Ishikawa (cell line): Measurements from ENCODE around the gene RNF31.

Source experiments
- CEBPB ChIP-seq: IDR thresholded peaks from 2 replicates; pipeline ENCODE4 v1.6.1; 2012
- CREB1 ChIP-seq: IDR thresholded peaks from 2 replicates; pipeline ENCODE4 v1.6.1; 2012; ENCODE audit warnings: low read depth
- EGR1 ChIP-seq: IDR thresholded peaks from 2 replicates; pipeline ENCODE4 v1.6.1; 2012
- EP300 ChIP-seq: IDR thresholded peaks from 2 replicates; pipeline ENCODE4 v1.6.1; 2012; ENCODE audit warnings: borderline replicate concordance
- FOXM1 ChIP-seq: IDR thresholded peaks from 2 replicates; pipeline ENCODE4 v1.6.1; 2012; ENCODE audit warnings: low read depth, borderline replicate concordance
- NFIC ChIP-seq: IDR thresholded peaks from 2 replicates; pipeline ENCODE4 v1.6.1; 2012
- RAD21 ChIP-seq: IDR thresholded peaks from 2 replicates; pipeline ENCODE4 v1.6.1; 2012; ENCODE audit warnings: low read depth
- TAF1 ChIP-seq: IDR thresholded peaks from 2 replicates; pipeline ENCODE4 v1.6.1; 2012; ENCODE audit warnings: low read depth, mild to moderate bottlenecking
- TCF12 ChIP-seq: IDR thresholded peaks from 2 replicates; pipeline ENCODE4 v1.6.1; 2012; ENCODE audit warnings: low read depth
- TEAD4 ChIP-seq: IDR thresholded peaks from 2 replicates; pipeline ENCODE4 v1.6.1; 2012
- YY1 ChIP-seq: IDR thresholded peaks from 2 replicates; pipeline ENCODE4 v1.6.1; 2012; ENCODE audit warnings: low read depth
- ZBTB7A ChIP-seq: IDR thresholded peaks from 2 replicates; pipeline ENCODE4 v1.6.1; 2012; ENCODE audit warnings: low read depth
- TF ChIP-seq, protein P1 (sequence below): IDR thresholded peaks from 2 replicates; pipeline ENCODE4 v1.6.1; 2012; ENCODE audit warnings: low read depth, mild to moderate bottlenecking
- TF ChIP-seq, protein P2 (sequence below): IDR thresholded peaks from 2 replicates; pipeline ENCODE4 v1.6.1; 2012
- TF ChIP-seq, protein P3 (sequence below): IDR thresholded peaks from 2 replicates; pipeline ENCODE4 v1.6.1; 2012

The RNF31 gene

DNA sequence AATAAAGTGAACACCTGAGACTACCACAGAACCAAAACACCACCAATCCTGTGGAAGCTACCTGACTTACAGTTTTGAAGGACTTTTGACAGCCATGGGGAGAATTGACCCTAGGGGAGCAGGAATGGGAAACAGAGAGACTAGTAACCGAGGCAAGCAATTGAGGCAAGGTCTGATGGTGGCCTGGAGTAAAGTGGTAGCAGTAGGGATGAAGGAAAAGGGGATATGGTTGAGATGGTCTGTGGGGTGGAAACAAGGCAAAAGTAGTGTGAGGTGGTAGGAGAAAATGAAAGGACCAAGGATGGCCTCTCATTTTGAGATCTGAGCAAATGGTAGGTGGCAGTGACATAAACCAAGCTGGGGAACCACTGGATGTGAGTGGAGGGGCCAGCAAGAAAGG is 9.5 kb downstream of the RNF31 start:
- TF ChIP-seq EP300 (no peak), EGR1 (no peak), CREB1 (no peak), TEAD4 (no peak)

DNA sequence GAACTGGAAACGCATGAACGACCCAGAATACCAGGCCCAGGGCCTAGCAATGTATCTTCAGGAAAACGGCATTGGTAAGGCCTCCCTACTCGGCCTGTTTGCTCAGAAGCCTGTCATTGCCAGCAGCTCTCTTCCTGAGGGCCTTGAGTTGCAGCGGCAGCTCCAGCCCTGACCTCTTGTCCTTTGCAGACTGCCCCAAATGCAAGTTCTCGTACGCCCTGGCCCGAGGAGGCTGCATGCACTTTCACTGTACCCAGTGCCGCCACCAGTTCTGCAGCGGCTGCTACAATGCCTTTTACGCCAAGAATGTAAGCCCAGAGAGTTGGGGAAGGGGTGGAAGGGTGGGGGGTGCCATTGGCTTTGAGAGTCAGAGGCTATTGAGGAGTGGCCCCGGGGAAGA is 10.0 kb downstream of the RNF31 start:
- TF ChIP-seq EGR1 (no peak), RAD21 (no peak), CREB1 (no peak), ZBTB7A (no peak), NFIC (no peak), FOXM1 (no peak), YY1 (no peak), TEAD4 (no peak), EP300 (no peak), TAF1 (no peak), CEBPB (no peak)
- TF ChIP-seq, protein P1, sequence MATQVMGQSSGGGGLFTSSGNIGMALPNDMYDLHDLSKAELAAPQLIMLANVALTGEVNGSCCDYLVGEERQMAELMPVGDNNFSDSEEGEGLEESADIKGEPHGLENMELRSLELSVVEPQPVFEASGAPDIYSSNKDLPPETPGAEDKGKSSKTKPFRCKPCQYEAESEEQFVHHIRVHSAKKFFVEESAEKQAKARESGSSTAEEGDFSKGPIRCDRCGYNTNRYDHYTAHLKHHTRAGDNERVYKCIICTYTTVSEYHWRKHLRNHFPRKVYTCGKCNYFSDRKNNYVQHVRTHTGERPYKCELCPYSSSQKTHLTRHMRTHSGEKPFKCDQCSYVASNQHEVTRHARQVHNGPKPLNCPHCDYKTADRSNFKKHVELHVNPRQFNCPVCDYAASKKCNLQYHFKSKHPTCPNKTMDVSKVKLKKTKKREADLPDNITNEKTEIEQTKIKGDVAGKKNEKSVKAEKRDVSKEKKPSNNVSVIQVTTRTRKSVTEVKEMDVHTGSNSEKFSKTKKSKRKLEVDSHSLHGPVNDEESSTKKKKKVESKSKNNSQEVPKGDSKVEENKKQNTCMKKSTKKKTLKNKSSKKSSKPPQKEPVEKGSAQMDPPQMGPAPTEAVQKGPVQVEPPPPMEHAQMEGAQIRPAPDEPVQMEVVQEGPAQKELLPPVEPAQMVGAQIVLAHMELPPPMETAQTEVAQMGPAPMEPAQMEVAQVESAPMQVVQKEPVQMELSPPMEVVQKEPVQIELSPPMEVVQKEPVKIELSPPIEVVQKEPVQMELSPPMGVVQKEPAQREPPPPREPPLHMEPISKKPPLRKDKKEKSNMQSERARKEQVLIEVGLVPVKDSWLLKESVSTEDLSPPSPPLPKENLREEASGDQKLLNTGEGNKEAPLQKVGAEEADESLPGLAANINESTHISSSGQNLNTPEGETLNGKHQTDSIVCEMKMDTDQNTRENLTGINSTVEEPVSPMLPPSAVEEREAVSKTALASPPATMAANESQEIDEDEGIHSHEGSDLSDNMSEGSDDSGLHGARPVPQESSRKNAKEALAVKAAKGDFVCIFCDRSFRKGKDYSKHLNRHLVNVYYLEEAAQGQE, result no peak
- TF ChIP-seq, protein P2, sequence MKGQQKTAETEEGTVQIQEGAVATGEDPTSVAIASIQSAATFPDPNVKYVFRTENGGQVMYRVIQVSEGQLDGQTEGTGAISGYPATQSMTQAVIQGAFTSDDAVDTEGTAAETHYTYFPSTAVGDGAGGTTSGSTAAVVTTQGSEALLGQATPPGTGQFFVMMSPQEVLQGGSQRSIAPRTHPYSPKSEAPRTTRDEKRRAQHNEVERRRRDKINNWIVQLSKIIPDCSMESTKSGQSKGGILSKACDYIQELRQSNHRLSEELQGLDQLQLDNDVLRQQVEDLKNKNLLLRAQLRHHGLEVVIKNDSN, result no peak

DNA sequence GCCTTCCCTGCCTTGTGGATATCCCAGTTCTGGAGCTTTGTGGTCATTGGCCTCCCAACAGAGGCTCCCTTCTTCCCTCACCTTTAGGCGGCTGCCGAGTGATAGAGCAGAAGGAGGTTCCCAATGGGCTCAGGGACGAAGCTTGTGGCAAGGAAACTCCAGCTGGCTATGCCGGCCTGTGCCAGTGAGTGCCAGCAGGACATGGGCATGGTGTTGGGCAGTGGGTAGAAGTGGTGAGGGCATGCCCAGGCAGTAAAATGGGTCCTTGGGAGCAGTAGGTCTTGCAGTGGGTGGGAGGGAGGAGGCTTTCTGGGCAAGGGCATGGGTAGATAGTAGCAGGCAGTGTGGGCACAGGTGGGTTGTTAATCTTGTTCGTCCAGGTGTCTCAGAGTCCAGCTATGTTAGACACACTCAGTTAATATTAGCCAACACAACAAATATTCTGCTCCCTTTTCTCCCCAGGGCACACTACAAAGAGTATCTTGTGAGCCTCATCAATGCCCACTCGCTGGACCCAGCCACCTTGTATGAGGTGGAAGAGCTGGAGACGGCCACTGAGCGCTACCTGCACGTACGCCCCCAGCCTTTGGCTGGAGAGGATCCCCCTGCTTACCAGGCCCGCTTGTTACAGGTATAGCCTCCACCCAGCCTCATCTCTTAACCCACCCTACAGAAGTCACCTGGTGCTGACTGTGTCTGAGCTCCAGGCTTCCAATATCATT is 12.6 kb downstream of the RNF31 start:
- TF ChIP-seq TAF1, result no peak
- TF ChIP-seq FOXM1, result no peak
- no peak for TF ChIP-seq CREB1
- no peak for TF ChIP-seq EP300
- TF ChIP-seq, protein P3, sequence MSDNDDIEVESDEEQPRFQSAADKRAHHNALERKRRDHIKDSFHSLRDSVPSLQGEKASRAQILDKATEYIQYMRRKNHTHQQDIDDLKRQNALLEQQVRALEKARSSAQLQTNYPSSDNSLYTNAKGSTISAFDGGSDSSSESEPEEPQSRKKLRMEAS, result no peak
- TF ChIP-seq YY1, result no peak
- no peak for TF ChIP-seq CEBPB
- no peak for TF ChIP-seq ZBTB7A
- TF ChIP-seq, protein P1, result no peak
- no peak for TF ChIP-seq NFIC

DNA sequence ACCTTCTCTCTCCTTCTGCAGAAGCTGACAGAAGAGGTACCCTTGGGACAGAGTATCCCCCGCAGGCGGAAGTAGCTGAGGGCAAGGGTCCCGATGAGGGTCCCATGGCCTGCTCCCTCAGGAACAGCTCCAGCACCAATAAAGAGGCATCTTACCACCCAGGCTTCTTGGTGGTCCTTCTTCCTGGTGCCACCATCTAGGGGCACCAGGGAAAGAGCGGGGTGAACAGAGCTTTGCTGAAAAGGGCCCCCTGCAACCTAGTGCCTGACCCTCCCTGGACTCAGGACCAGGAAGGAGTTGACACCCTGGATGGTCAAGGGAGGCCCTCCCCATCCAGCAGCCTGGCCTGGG is 13.2 kb downstream of the RNF31 start:
- TF ChIP-seq, protein P2, result no peak
- TF ChIP-seq EP300, result no peak
- TF ChIP-seq, protein P1, result no peak

DNA sequence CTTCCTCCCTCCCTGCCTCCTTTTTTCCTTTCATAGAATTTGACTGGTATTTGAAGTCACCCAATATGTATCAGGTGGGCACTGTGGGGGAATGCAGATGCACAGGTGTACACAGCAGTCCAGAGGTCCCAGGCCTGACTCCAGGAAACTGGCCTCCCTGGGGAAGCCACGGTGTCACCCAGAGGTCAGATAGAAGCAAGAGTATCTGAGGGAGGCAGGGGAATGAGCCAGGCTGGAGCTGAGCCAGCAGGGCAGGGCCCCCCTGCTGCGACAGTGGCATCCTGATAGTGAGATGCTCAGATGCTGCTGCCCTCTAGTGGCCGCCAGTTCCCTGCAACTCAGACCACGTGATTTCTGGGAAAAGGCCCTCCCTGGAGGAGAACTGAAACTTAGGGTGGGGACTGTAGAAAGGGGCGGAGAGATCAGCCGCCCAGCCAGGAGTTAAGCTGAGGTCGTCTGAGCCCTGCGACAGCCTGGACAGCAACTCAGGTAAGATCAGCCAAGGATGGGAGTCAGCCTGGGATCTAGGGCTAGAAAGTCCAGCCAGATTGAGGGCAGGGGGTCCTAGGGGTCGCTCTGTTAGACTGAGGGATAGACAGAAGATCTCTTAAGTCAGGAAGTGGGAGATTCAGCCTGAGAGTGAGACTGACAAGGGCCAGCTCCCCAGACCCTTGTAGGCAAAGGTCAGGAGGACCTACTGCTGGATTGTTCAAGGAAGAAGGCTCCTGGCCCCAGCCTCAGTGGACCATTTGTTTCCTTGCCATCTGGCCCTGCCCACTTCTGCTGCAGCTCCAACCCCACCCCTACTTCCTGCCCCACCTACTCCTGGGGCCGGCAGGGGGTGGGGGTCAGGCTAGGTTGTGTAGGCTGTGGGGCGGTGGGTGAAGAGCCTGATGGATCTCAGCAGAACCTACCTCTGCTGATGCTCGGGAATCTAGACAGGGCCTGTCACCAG is 13.8 kb downstream of the RNF31 start, which contains the start of gene IRF9:
TSS of gene IRF9 (plus strand) at position 416 of the 955 bp plus-strand sequence. CDS start 880 bp downstream, outside the sequence.
- TF ChIP-seq RAD21, result peak; percentile 73
- 0 out of 2 replicates have a peak, but pooled peaks have one; percentile 10 for TF ChIP-seq EP300
- TF ChIP-seq CREB1, result no peak
- no peak for TF ChIP-seq ZBTB7A
- TF ChIP-seq NFIC, result peak; percentile 95
- TF ChIP-seq, protein P2, result peak; percentile 97
- TF ChIP-seq, protein P1, result no peak
- TF ChIP-seq TCF12, result 0 out of 2 replicates have a peak, but pooled peaks have one; percentile 25
- TF ChIP-seq TEAD4, result peak; percentile 42; the same call in 1 of the 2 replicates
- no peak for TF ChIP-seq EGR1
- no peak; the same call in 1 of the 2 replicates for TF ChIP-seq TAF1
- peak; percentile 21; the same call in 1 of the 2 replicates for TF ChIP-seq YY1
- TF ChIP-seq FOXM1, result no peak
- TF ChIP-seq, protein P3, result peak; percentile 65; the same call in 1 of the 2 replicates
- no peak for TF ChIP-seq CEBPB
